ENCODE data around the gene PTH1R.

DNA sequence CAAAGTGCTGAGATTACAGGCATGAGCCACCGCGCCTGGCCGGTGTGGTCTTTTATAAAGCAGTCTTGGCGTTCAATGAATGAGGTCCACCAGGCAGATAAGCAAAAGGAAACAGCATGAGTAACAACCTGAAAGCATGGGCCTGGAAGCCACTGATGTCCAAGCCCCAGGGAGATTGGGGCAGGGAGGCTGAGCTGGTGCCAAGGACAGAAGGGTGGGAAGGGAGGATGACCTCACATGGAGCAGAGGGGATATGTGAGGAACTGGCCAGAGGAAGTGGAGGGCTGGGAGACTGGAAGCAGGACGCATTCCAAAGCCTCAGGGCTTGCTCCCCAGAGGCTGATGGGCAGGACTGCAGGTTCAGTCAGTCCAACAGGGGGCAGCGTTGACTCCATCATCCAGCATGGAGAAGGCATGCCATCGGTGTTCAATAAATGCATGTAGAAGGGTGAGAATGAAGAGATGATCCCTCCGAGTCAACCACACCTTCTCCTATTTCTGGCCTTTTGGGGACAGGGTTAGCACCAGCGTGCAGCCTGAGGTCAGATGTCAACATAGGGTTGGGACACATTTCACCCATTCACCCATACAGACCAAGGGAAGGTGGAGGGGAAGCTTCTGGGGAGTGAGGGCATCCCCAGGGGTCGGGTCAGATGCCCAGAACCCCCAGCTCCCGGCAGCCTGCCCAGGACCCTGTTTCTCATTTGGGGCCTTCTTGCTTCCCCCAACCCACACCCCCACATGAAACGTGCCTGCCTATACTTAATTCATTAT lies 29.1 kb upstream of the PTH1R start:
- no peak for TF ChIP-seq SPI1 (IDR thresholded peaks at IDR 0.05; ENCODE audit: low read depth, low read length)
- TF ChIP-seq POLR2A (IDR thresholded peaks at IDR 0.05; ENCODE audit: low read depth, low read length), result no peak
- no peak for TF ChIP-seq POLR2AphosphoS5 (IDR thresholded peaks at IDR 0.05; ENCODE audit: low read depth, low read length)
